ENCODE measurements around the gene GPR158. TPM values are rescaled to one million over a fixed set of nuclear protein-coding genes. Genes with fewer than 3 reads are reported as not detected.

Gene GPR158
- total and polyA plus RNA-seq, 2 experiments from 2014 or later = not detected

- Histone ChIP-seq H2AFZ (no peak overlapping the region), H3K9me2 (ENCODE audit: insufficient read depth) (no peaks in the 10 kb centered on the region), H3K4me2 (ENCODE audit: unreplicated experiment) (no peak overlapping the region), H3K9me3 (ENCODE audit: low read depth) (no peaks in the 10 kb centered on the region), H3K4me1 (ENCODE audit: insufficient read depth) (no peaks in the 10 kb centered on the region), H3F3A (ENCODE audit: insufficient read depth) (no peaks in the 10 kb centered on the region), H3K36me3 (ENCODE audit: low read depth) (no peaks in the 10 kb centered on the region), H3K9ac (no peak overlapping the region), H3K27me3 (replicated peaks; ENCODE audit: insufficient read depth) (no peaks in the 10 kb centered on the region), H3K79me2 (ENCODE audit: insufficient read depth) (no peaks in the 10 kb centered on the region), H3K4me3 (no peak overlapping the region), H3K27ac (no peak overlapping the region), H4K20me1 (ENCODE audit: insufficient read depth) (no peaks in the 10 kb centered on the region)
- 54 to 62% methylated on average over 5 of the region's 5 CpGs for WGBS, 2 experiments (ENCODE audit: low coverage in 1 of 2, low lambda C conversion rate in 2 of 2, missing lambda C conversion rate in 2 of 2)
- DNase-seq = no peak
- in situ Hi-C loops (cut with MboI) = no loop called here
- TF ChIP-seq EZH2 (IDR thresholded peaks at IDR 0.05; ENCODE audit: insufficient read depth, poor library complexity, severe bottlenecking) (no peak), EZH2phosphoT487 (IDR thresholded peaks at IDR 0.05; ENCODE audit: insufficient read depth, low read depth) (no peak)
These were observed 458.0 kb downstream of the GPR158 start for GRCh38 chr10:25632802-25633201.

DNA sequence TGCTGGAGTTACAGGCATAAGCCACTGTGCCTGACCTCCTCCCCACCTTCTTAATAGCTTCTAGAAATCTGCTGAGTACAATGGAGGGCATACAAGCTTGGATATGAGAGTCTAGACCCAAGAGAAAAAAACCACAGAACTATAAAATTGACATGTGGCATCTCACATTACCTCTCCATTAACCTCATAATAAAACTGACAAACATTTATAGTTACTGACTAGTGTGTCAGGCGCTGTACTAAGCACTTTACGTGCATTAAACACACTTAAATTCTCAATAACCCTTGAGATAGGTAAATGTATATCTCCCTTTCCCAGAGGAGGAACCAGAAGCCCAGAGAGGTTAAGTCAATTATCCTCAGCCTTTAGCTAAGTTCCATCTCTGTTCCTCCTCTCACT, 458.7 kb downstream of the GPR158 start:
- no peak overlapping the region for H3K27ac ChIP-seq
- WGBS, 2 experiments (ENCODE audit: low coverage in 1 of 2, low lambda C conversion rate in 2 of 2, missing lambda C conversion rate in 2 of 2) = 0 to 2% methylated on average over 2 of the region's 2 CpGs
- H3K9me2 ChIP-seq (ENCODE audit: insufficient read depth) = no peaks in the 10 kb centered on the region
- H4K20me1 ChIP-seq (ENCODE audit: insufficient read depth) = no peaks in the 10 kb centered on the region
- TF ChIP-seq EZH2phosphoT487 (IDR thresholded peaks at IDR 0.05; ENCODE audit: insufficient read depth, low read depth) (no peak), EZH2 (IDR thresholded peaks at IDR 0.05; ENCODE audit: insufficient read depth, poor library complexity, severe bottlenecking) (no peak)
- no peak for DNase-seq
- H3K9me3 ChIP-seq (ENCODE audit: low read depth) = no peaks in the 10 kb centered on the region
- no peaks in the 10 kb centered on the region for H3K4me1 ChIP-seq (ENCODE audit: insufficient read depth)
- no peak overlapping the region for H3K4me2 ChIP-seq (ENCODE audit: unreplicated experiment)
- no peaks in the 10 kb centered on the region for H3K79me2 ChIP-seq (ENCODE audit: insufficient read depth)
- no peaks in the 10 kb centered on the region for H3K27me3 ChIP-seq (replicated peaks; ENCODE audit: insufficient read depth)
- H3K4me3 ChIP-seq = no peak overlapping the region
- no peaks in the 10 kb centered on the region for H3F3A ChIP-seq (ENCODE audit: insufficient read depth)
- in situ Hi-C loops (cut with MboI) = no loop called here
- no peaks in the 10 kb centered on the region for H3K36me3 ChIP-seq (ENCODE audit: low read depth)
- H3K9ac ChIP-seq = no peak overlapping the region
- no peak overlapping the region for H2AFZ ChIP-seq

GRCh38 chr10:25639646-25640045, 464.8 kb downstream of the GPR158 start:
- Histone ChIP-seq H3K27me3 (replicated peaks; ENCODE audit: insufficient read depth) (no peaks in the 10 kb centered on the region), H3K9me3 (ENCODE audit: low read depth) (no peaks in the 10 kb centered on the region), H3K79me2 (ENCODE audit: insufficient read depth) (no peaks in the 10 kb centered on the region), H3K4me2 (ENCODE audit: unreplicated experiment) (no peak overlapping the region), H4K20me1 (ENCODE audit: insufficient read depth) (no peaks in the 10 kb centered on the region), H3K27ac (no peak overlapping the region), H3K4me3 (no peak overlapping the region), H3K36me3 (ENCODE audit: low read depth) (no peaks in the 10 kb centered on the region), H3F3A (ENCODE audit: insufficient read depth) (no peaks in the 10 kb centered on the region), H3K9me2 (ENCODE audit: insufficient read depth) (no peaks in the 10 kb centered on the region), H2AFZ (no peak overlapping the region), H3K9ac (no peak overlapping the region), H3K4me1 (ENCODE audit: insufficient read depth) (no peaks in the 10 kb centered on the region)
- TF ChIP-seq EZH2phosphoT487 (IDR thresholded peaks at IDR 0.05; ENCODE audit: insufficient read depth, low read depth) = no peak
- TF ChIP-seq EZH2 (IDR thresholded peaks at IDR 0.05; ENCODE audit: insufficient read depth, poor library complexity, severe bottlenecking) = no peak
- in situ Hi-C loops (cut with MboI) = no loop called here
- WGBS, 2 experiments (ENCODE audit: low coverage in 1 of 2, low lambda C conversion rate in 2 of 2, missing lambda C conversion rate in 2 of 2) = 27 to 48% methylated on average over 2 of the region's 2 CpGs
- no peak for DNase-seq

- Histone ChIP-seq H3K9me2 (ENCODE audit: insufficient read depth) (no peaks in the 10 kb centered on the region), H4K20me1 (ENCODE audit: insufficient read depth) (no peaks in the 10 kb centered on the region), H3K4me2 (ENCODE audit: unreplicated experiment) (no peak overlapping the region), H3K4me1 (ENCODE audit: insufficient read depth) (no peaks in the 10 kb centered on the region), H3K9me3 (ENCODE audit: low read depth) (no peaks in the 10 kb centered on the region), H3F3A (ENCODE audit: insufficient read depth) (no peaks in the 10 kb centered on the region), H3K27me3 (replicated peaks; ENCODE audit: insufficient read depth) (no peaks in the 10 kb centered on the region), H3K27ac (no peak overlapping the region), H3K36me3 (ENCODE audit: low read depth) (no peaks in the 10 kb centered on the region), H3K79me2 (ENCODE audit: insufficient read depth) (no peaks in the 10 kb centered on the region), H2AFZ (no peak overlapping the region), H3K9ac (no peak overlapping the region), H3K4me3 (no peak overlapping the region)
- in situ Hi-C loops (cut with MboI) = no loop called here
- no peak for TF ChIP-seq EZH2phosphoT487 (IDR thresholded peaks at IDR 0.05; ENCODE audit: insufficient read depth, low read depth)
- no peak for TF ChIP-seq EZH2 (IDR thresholded peaks at IDR 0.05; ENCODE audit: insufficient read depth, poor library complexity, severe bottlenecking)
- DNase-seq = no peak
- 0 to 9% methylated on average over 1 of the region's 1 CpG for WGBS, 2 experiments (ENCODE audit: low coverage in 1 of 2, low lambda C conversion rate in 2 of 2, missing lambda C conversion rate in 2 of 2)
These were observed 466.8 kb downstream of the GPR158 start for GRCh38 chr10:25641595-25641994.

GRCh38 chr10:25642721-25643120, 467.9 kb downstream of the GPR158 start:
- Histone ChIP-seq H3K79me2 (ENCODE audit: insufficient read depth) (no peaks in the 10 kb centered on the region), H3K9me2 (ENCODE audit: insufficient read depth) (no peaks in the 10 kb centered on the region), H3K4me2 (ENCODE audit: unreplicated experiment) (no peak overlapping the region), H3K9me3 (ENCODE audit: low read depth) (no peaks in the 10 kb centered on the region), H3F3A (ENCODE audit: insufficient read depth) (no peaks in the 10 kb centered on the region), H4K20me1 (ENCODE audit: insufficient read depth) (no peaks in the 10 kb centered on the region), H3K27me3 (replicated peaks; ENCODE audit: insufficient read depth) (no peaks in the 10 kb centered on the region), H3K9ac (no peak overlapping the region), H2AFZ (no peak overlapping the region), H3K27ac (no peak overlapping the region), H3K4me1 (ENCODE audit: insufficient read depth) (no peaks in the 10 kb centered on the region), H3K36me3 (ENCODE audit: low read depth) (no peaks in the 10 kb centered on the region), H3K4me3 (no peak overlapping the region)
- DNase-seq = no peak
- TF ChIP-seq EZH2phosphoT487 (IDR thresholded peaks at IDR 0.05; ENCODE audit: insufficient read depth, low read depth) (no peak), EZH2 (IDR thresholded peaks at IDR 0.05; ENCODE audit: insufficient read depth, poor library complexity, severe bottlenecking) (no peak)
- 6 to 11% methylated on average over 3 of the region's 3 CpGs for WGBS, 2 experiments (ENCODE audit: low coverage in 1 of 2, low lambda C conversion rate in 2 of 2, missing lambda C conversion rate in 2 of 2)
- in situ Hi-C loops (cut with MboI) = no loop called here

All from GM23248 (cell line).